HPDE6-E6E7 (cell line): ENCODE results near the gene ADSL.
"Not testable (repeated sequence)": the region's sequence is repeated elsewhere in the genome, so short reads cannot be mapped to it uniquely, and the experiment has no call there.

Source experiments
- DNase-seq: peaks from one replicate; pipeline ENCODE4 v3.0.0; 2011; ENCODE audit warnings: missing footprints; ENCODE audit errors: extremely low spot score

The ADSL gene

GRCh38 chr22:40346185-40347118 is at the start of gene ADSL:
TSS of gene ADSL (plus strand) at chr22:40346500. CDS start at chr22:40346559, 59 bp downstream.
- peak; percentile 82 for DNase-seq

DNA sequence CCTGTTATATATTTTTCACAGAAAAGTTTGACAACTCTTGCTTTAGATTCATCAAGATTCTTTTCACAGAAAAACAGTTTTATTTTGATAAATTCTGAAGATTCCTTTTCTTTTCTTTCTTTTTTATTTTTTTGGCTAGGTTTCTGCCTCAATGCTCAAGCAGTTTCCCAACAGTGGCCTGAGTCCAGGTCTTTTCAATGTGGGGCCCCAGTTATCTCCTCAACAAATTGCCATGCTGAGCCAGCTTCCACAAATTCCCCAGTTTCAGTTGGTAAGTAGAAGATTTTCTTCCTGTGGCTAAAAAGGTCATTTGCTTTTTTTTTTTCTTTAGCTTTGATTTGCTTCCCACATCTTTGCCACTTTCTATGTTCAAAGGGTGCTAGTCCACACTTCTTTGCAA is 46.0 kb upstream of the ADSL start:
- DNase-seq, result no peak

GRCh38 chr22:40300884-40301672 is 45.2 kb upstream of the ADSL start:
- DNase-seq, result no peak

DNA sequence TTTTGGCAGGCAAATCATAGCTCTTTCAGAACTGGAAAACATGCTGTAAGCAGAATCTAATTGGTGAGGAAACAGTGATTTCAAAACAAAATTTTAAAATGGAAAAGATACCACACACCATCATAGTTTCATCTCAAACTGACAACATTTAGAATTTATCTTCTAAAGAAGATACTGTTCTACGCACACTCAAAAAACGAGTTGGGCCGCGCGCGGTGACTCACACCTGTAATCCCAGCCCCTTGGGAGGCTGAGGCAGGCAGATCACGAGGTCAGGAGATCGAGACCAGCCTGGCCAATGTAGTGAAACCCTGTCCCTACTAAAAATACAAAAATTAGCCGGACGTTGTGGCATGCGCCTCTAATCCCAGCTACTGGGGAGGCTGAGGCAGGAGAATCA is 44.2 kb upstream of the ADSL start:
- no peak for DNase-seq

DNA sequence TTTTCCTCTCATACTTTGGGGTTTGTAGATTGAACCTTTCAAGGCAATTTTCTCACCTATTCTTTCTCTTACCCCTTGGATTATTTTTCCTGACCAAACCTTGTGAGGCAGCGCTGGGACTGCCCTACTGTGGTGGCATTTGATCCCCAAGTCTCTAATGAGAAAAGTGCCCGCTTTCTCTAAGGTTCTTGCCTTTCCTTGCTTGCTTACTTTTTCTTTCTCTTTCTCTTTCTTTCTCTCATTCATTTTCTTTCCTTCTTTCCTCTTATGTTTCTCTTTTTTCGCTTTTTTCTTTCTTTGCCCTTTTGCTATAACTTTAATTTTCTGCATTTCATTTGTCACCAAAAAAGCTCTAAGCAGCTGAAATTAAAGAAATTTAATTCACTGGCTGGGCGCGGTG is 40.7 kb upstream of the ADSL start:
- DNase-seq, result no peak

- DNase-seq, result no peak
Measured at GRCh38 chr22:40308999-40309573, 37.2 kb upstream of the ADSL start.

- DNase-seq, result no peak
Measured at GRCh38 chr22:40309631-40310030, 36.7 kb upstream of the ADSL start.

DNA sequence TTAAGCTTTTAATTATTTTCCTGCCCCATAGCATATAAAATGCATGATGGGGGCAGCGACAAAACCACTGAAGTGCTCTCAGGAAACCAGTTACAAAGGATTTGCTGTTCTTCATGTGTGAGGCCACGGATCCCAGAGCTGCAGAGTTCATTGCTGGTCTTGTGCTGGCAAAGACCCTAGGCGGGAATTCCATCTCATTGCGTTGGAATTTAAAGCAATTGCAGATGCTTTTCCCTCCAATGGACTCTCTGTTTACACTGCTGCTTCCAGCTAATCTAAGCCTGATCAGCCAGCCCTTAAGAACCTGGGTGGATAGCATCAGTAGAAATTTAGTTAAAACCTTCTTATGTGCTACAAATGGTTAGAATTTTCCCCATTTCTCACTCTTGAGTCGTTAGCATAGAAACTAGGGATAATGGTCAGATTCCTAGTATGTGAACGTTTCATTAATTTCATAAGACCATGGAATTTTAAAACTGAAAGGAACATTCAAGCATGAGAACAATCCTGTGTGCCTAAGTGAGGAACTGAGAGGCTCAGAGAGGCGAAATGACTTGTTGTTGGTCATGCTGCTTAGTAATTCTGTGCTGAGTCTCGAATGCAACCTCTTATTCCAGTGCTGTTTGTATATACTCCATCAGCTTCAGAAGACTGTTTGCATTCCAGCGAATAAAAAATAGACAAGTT is 36.1 kb upstream of the ADSL start:
- DNase-seq, result no peak

GRCh38 chr22:40310768-40311120 is 35.6 kb upstream of the ADSL start:
- no peak for DNase-seq

- DNase-seq, result not testable (repeated sequence)
Measured at GRCh38 chr22:40311646-40312045, 34.7 kb upstream of the ADSL start.

DNA sequence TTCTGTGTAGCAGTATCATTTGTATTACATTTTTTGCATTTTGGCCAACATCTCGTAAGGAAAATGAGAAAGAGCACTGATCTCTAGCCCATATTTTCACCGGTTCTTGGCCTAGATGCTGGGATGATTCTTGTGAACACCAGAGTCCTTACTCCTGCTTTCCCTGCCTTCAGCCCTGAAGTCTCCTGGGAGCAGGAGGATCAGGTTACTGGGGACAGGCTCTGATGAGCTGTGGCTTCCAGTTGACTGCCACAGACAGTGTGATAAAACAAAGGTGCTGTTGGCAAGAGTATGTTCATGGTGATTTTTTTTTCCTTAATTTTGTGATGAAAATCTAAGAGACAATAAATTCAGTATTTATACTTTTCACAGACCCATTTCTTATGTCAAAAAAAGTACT is 34.2 kb upstream of the ADSL start:
- no peak for DNase-seq

GRCh38 chr22:40313007-40313406 is 33.3 kb upstream of the ADSL start:
- DNase-seq, result no peak

- DNase-seq, result no peak
Measured at GRCh38 chr22:40314041-40314440, 32.3 kb upstream of the ADSL start.

- DNase-seq, result no peak
Measured at GRCh38 chr22:40320687-40321086, 25.6 kb upstream of the ADSL start.

- DNase-seq, result no peak
Measured at GRCh38 chr22:40322021-40322420, 24.3 kb upstream of the ADSL start.

- DNase-seq, result no peak
Measured at GRCh38 chr22:40322818-40323447, 23.4 kb upstream of the ADSL start.

GRCh38 chr22:40323681-40324171 is 22.6 kb upstream of the ADSL start:
- DNase-seq, result no peak

DNA sequence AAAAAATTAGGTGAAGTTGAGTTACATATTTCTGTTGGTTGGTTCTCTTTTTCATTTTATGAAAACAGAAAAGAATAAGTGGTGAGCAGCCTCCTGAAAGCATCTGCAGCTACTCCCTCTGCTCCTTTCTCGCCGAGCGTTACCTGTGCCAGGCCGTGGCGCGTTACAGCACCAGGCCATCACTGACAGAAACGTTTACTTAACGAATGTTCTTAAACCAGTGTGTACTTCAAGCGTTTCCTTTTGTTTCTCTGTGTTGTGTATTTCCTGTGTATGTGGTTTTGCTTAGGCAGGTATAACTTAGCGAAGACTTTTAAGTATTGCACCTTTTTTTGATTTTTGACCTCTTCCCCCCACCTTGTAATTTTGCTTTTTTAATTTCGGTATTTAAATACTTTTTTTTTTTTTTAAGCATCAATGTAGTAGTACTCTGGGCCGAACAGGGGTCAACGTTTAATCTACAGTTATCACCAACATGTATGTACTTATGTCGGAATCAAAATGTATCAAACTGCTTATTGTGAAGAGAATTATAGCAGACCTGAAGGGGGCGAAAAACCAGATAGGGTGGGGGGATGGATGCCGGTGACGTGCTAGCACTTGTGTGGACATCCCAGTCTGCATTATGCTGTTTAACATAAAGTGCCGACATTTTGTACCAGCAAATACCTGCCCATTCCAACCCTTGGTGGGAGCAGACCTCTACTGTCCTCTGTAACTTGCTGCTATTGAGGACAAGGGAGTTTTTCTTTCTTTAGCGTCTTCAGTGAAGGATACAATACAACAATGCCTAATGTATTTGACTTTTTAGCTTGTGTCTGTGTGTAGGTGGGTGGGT is 21.6 kb upstream of the ADSL start:
- no peak for DNase-seq

DNA sequence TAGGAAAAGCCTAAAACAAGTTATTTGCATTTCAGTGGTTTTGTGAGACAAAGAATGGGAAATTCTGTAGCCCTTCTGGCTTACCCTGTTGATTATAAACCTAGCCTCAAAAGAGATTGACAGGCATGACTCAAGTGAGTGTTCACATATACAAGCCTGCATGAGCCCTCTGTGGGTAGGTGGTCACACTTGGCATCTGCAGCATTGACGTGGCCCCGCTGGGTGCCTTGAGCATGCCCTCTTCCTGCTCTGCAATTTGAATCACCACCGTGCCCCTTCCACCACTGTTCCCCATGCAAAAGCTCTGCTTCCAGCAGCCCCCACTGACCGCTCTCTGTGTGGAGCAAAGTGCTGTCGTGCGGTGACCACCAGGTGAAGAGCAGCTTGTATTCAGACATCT is 21.0 kb upstream of the ADSL start:
- DNase-seq, result no peak
